ENCODE measurements around the gene GSK3B. TPM values are rescaled to one million over a fixed set of nuclear protein-coding genes. Genes with fewer than 3 reads are reported as not detected.

Gene GSK3B
- total RNA-seq, 1 experiment from 2014 or later = 50.0 TPM

DNA sequence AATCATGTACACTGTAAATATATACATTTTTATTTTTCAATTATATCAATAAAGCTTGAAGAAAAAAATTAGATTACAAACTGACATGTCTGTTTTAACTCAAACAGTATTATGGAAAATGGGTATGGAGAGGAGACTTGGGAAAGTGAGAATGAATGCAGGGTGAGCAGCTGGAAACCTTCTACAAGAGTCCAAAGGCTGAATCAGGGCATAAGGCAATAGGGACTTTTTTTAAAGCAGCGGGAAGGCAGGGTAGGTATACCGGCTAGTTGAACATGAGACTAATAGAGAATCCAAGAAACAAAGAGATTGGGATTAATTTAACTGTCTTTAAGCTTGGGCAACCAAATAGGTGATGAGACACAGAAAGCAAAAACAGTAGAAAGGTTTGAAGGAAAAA lies 167.1 kb downstream of the GSK3B start:
- POLR2A ChIA-PET = no interaction called here
- BruUV-seq (replicated peaks) = no TSS peak
- RAD21 ChIA-PET (ENCODE audit: low non-redundant PET in 1 of 2, low total read pairs in 2 of 2, uncharacterized antibody in 2 of 2, unreplicated experiment in 2 of 2) = no interaction called here

DNA sequence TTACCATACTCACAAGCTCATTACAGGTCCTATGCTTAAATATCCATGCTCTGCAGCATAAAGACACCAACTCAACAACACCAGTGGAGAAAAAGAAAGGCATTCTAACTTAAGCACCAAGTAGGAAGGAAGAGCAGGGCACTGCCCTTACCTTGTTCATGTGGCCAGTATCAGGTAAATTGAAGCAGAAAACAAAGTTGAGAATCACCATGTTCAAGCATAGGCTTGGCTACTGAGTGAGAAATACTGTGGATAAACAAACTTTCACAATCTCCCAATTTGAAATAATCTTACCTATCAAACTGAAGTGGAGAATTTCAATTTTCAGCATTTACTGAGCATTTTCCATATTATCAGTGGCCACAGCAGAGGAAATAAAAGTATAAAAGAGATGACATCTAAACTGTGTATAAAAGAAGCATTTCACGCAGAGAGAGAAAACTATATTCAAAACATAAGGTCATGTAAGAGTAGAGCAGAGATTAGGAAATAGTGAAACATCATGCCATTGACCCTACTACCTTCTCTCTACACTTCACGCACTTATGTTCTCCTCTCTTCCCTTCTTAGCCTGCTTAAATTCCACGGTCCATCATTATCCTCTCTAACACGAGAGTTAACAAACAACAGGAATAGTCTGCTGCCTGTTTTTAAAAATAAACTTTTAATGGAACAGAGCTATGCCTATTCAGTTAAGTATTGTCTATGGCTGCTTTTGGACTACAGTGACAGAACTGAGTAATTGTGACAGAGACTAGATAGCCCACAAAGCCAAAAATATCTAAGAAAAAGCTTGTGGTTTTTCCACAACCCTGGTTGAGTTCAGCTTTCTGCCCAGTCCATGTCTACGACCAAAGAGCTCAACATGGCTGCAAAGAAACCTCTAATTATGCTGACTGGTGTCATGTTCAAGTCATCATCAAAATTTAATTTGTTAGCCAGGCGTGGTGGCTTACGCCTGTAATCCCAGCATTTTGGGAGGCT lies 169.8 kb downstream of the GSK3B start:
- no peak for DNase-seq (ENCODE audit: low read depth, low spot score)
- Histone ChIP-seq H4K20me1 (ENCODE audit: insufficient read depth) (peaks cover 7% of the 10 kb centered on the region; the same call in 1 of the 2 replicates), H3K9me3 (ENCODE audit: control insufficient read depth in 1 of 2, insufficient read depth in 1 of 2, low read depth in 1 of 2, low read length in 2 of 2) (no peaks in the 10 kb centered on the region), H3K36me3 (ENCODE audit: control insufficient read depth in 1 of 2, insufficient read depth in 2 of 2, low read length in 2 of 2) (no peaks in the 10 kb centered on the region), H3K9ac (ENCODE audit: low read length) (no peak overlapping the region), H3K27me3 (ENCODE audit: insufficient read depth, low read length) (no peaks in the 10 kb centered on the region), H2AFZ (ENCODE audit: low read depth, low read length, poor library complexity, severe bottlenecking) (no peak overlapping the region), H3K27ac (ENCODE audit: low read depth, low read length) (no peak overlapping the region), H3K79me2 (ENCODE audit: insufficient read depth, low read length) (peaks cover 24% of the 10 kb centered on the region), H3K4me2 (ENCODE audit: low read length) (no peak overlapping the region), H3K4me3 (replicated peaks in 1 of 2; ENCODE audit: low read depth in 1 of 2, low read length in 2 of 2) (no peak overlapping the region), H3K9me2 (ENCODE audit: insufficient read depth) (no peaks in the 10 kb centered on the region), H3K4me1 (ENCODE audit: control insufficient read depth in 1 of 2, insufficient read depth in 2 of 2, low read length in 2 of 2) (no peaks in the 10 kb centered on the region)
- ChIA-PET POLR2A (no interaction called here), CTCF (no interaction called here), RAD21 (ENCODE audit: low non-redundant PET in 1 of 2, low total read pairs in 2 of 2, uncharacterized antibody in 2 of 2, unreplicated experiment in 2 of 2) (no interaction called here)
- BruUV-seq (replicated peaks) = no TSS peak
- ATAC-seq = no peak
- no peak for TF ChIP-seq YY1 (IDR thresholded peaks at IDR 0.05; ENCODE audit: extremely low read depth, insufficient replicate concordance, low read depth, low read length)
- TF ChIP-seq, protein P1, sequence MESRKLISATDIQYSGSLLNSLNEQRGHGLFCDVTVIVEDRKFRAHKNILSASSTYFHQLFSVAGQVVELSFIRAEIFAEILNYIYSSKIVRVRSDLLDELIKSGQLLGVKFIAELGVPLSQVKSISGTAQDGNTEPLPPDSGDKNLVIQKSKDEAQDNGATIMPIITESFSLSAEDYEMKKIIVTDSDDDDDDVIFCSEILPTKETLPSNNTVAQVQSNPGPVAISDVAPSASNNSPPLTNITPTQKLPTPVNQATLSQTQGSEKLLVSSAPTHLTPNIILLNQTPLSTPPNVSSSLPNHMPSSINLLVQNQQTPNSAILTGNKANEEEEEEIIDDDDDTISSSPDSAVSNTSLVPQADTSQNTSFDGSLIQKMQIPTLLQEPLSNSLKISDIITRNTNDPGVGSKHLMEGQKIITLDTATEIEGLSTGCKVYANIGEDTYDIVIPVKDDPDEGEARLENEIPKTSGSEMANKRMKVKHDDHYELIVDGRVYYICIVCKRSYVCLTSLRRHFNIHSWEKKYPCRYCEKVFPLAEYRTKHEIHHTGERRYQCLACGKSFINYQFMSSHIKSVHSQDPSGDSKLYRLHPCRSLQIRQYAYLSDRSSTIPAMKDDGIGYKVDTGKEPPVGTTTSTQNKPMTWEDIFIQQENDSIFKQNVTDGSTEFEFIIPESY (IDR thresholded peaks at IDR 0.05; ENCODE audit: extremely low read depth, insufficient replicate concordance, low read length) = no peak
- TF ChIP-seq ATF3 (IDR thresholded peaks at IDR 0.05) = no peak
- no peak for TF ChIP-seq ZFX (IDR thresholded peaks at IDR 0.05)
- intact Hi-C loops (cut with micrococcal nuclease) = no loop called here

More for the DNA sequence above, 167.1 kb downstream of the GSK3B start:
- Histone ChIP-seq H3K36me3 (ENCODE audit: control insufficient read depth in 1 of 2, insufficient read depth in 2 of 2, low read length in 2 of 2) (no peaks in the 10 kb centered on the region), H3K4me1 (ENCODE audit: control insufficient read depth in 1 of 2, insufficient read depth in 2 of 2, low read length in 2 of 2) (no peaks in the 10 kb centered on the region), H2AFZ (ENCODE audit: low read depth, low read length, poor library complexity, severe bottlenecking) (no peak overlapping the region), H3K27ac (ENCODE audit: low read depth, low read length) (no peak overlapping the region), H3K4me3 (replicated peaks in 1 of 2; ENCODE audit: low read depth in 1 of 2, low read length in 2 of 2) (no peak overlapping the region), H3K9me3 (ENCODE audit: control insufficient read depth in 1 of 2, insufficient read depth in 1 of 2, low read depth in 1 of 2, low read length in 2 of 2) (no peaks in the 10 kb centered on the region), H4K20me1 (ENCODE audit: insufficient read depth) (peaks cover 6% of the 10 kb centered on the region; the same call in 1 of the 2 replicates), H3K9ac (ENCODE audit: low read length) (no peak overlapping the region), H3K9me2 (ENCODE audit: insufficient read depth) (no peaks in the 10 kb centered on the region), H3K79me2 (ENCODE audit: insufficient read depth, low read length) (peaks cover 45% of the 10 kb centered on the region), H3K4me2 (ENCODE audit: low read length) (no peak overlapping the region), H3K27me3 (ENCODE audit: insufficient read depth, low read length) (no peaks in the 10 kb centered on the region)
- intact Hi-C loops (cut with micrococcal nuclease) = no loop called here
- DNase-seq (ENCODE audit: low read depth, low spot score) (no peak), ATAC-seq (no peak)
- TF ChIP-seq RAD21 (IDR thresholded peaks at IDR 0.05; ENCODE audit: low read depth) (no peak), POLR2AphosphoS5 (IDR thresholded peaks at IDR 0.05; ENCODE audit: low read depth, low read length) (no peak), POLR2A (IDR thresholded peaks at IDR 0.05; ENCODE audit: borderline replicate concordance, extremely low read depth, insufficient read depth, insufficient read length) (no peak)
- CTCF ChIA-PET = no interaction called here

Data from HCT116 (cell line).